ENCODE data around the gene UBE2QL1.

DNA sequence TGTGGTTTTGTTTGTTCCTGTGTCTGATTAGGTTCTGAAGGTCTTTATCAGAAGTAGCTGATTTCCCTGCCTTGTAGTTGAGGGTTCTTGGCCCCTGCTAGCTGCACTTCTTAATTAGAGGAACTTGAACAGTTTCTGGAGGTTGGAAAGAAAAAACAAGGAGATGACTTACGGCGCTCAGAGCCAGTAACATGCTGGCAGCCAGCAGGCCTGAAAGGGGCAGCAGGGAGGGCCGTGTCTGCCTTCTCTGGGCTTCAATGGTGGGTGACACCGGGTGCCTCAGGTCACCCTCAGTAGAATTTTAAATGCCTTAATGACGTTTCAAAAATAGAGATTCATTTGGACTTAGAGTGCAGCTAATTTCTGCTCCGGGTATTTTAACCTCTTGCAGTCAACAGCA is 15.8 kb downstream of the UBE2QL1 start:
- TF ChIP-seq CTCF (IDR thresholded peaks at IDR 0.05; ENCODE audit: insufficient read depth, low read length, poor library complexity, severe bottlenecking) (no peak), EZH2phosphoT487 (conservative IDR thresholded peaks at IDR 0.05; ENCODE audit: low read length) (no peak)

Measured in SU-DHL-6 (cell line).